GM18520 (cell line): ENCODE measurements around the gene LTO1.

ENCODE experiments used
- ATAC-seq: cut with Tn5 transposase; IDR thresholded peaks from one replicate; pipeline ENCODE4 v1.9.1; 2021; ENCODE audit not compliant: unreplicated experiment

Gene LTO1

DNA sequence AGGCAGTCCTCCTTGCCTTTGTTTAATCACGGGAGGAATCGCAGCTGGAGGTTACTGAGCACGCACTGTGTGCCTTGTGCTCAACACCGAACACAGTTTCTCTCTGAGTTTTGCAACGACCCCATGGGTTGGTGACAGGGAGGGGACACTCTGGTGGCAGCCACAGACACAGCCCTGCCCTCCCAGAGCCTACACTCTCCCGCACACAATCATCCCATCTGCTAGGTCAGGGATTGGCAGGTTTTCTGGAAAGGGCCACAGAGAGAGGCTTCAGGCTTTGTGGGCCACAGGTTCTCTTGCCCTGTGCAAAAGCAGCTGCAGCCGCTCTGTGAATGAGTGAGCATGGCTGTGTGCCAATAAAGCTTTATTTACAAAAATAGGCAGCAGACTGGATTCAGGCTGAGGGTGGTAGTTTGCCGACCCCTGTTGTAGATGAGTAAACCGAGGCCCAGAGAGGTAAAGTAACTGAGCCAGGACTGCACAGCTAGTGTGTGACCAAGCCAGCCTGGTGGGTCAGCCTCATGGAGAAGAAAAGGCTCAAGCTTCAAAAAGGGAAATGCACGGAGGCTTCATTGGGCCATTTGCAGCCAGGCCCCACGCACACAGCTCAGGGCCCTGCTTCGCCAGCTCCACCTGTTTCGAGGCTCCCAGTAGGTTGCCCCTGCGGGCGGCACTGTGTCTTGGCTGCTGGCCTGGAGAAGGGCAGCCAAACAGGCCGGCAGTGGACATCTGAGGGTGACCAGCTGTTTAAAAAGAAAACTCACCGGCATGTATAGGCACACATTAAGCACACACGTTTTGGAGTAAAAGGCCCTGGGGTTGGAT lies 16.3 kb downstream of the LTO1 start:
- no peak for ATAC-seq

DNA sequence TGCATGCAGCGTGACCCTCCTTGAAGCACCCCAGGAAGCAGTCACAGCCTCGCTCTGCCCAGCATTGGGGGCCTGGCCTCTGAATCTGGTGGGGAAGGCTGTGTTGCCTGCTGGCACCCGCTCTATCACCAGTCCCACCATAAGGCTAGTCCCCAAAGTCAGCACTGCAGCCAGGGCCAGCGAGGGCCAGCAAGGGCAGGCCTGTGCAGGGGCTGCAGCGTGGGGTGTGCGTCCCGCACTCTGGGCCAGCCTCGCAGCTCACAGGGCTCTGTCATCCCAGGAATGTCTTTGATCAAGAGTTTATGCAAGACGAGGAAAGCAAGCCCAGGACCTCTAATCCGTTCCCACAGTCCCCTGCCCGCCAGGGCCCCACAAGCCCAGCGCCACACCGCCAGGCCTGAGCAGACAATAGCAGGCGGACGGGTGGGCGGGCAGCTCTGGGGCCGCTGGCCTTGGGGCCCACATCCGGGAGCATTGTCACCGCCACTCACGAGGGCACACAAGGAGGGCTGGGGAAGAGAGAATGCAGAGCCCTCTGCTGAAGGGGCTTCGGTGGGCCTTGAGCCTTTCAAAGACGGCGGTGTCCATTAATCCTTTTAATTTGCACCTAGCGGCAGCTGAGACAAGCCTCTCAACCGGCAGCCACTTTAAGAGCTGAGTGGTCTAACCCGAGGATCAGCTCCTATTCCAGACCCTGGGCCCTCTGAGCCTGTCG lies 17.1 kb downstream of the LTO1 start:
- no peak for ATAC-seq

DNA sequence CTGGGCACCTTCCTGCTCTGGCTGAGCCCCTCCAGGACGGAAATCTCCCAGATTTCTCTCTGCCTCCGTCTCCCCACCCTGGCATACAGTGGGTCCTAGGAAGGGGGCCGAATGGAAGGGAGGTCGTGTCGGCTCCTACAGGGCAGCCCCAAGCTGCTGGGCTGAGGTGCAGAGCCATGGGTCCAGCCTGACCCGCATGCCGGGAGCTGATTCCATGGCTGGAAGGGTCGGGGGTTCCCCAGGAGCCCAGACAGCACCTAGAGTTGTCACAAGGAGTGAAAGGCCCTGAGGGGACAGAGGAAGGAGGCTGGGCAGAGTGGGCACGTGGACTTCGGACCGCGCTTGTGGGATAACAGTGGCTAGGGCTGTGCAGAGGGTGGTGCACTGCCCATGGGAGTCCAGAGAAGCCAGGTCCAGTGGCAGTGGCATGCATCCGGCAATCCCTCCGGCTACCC lies 17.7 kb downstream of the LTO1 start:
- no peak for ATAC-seq

DNA sequence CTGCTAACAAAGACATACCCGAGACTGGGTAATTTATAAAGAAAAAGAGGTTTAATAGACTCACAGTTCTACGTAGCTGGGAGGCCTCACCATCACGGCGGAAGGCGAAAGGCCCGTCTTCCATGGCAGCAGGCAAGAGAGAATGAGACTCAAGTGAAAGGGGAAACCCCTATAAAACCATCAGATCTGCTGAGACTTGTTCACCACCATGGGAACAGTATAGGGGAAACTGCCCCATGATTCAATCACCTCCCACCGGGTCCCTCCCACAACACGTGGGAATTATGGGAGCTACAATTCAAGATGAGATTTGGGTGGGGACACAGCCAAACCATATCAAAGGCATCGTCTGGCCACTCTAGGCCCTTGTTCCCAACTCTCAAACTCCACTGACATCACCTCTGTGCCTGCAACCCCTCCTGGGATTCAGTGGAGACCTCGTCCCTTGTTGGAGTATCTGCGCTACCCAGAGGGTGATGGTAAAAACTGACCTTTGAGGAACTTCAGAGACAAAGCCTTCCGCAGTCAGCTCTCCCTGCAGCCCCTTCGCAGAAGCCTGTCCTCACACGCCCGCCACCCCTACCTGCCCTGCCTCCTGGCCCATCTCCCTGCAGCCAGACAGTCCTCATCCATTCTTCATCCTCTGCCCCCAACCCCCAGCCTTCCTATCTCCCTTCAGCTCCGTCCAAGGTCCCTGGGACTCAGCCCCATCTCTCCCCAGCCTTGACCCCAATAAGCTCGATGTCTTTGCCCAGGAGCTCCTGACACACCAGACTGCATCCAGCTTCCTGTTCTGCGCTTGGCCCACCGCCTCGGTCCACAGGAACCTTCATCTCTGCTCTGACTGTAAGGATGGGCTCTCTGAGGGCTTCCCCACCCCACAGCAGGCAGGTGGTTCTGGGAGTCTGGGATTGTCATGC lies 18.4 kb downstream of the LTO1 start:
- no peak for ATAC-seq

DNA sequence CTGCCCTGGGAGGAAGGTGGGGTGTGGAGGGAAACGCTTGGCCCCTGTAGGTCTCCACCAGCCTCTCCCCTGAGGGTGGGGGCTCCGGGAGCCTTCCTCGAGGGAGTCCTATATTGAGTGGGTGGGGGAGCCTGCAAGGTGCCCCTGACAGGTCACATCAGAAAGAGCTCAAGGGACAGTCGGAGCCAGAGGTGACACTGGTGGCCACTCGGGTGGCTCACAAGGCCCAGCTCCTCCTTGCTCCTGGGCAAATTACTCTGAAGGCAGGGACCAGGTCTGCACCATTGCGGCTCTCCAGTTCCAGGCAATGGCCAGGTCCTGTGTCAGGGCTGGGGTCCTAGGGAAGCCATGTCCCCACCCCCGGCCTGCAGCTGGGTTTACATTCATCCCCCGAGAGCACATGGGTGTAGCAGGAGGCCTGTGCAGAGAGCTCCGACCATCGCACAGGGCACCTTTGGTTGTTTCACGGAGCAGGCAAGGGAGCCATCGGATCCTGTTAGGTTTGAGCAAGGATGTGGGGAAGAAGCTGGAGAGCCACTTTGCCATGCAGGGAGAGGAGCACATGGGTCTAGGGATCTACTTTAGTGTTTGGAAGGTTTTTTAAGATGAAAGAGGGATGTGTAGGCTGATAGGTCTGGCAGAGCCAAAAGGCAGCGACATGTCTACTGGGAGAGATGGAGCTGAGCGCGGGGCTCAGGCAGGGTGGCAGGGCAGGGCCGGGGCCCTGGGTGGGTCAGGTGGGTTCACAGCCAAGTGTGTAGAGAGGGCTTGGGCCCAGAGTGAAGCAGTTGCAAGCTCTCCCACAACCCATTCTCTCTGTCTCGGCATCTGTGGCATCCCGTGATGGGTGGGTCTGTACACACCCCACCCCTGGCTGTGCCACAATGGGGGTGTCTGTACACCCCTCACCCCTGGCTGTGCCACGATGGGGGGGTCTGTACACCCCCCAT lies 19.4 kb downstream of the LTO1 start:
- ATAC-seq: no peak

DNA sequence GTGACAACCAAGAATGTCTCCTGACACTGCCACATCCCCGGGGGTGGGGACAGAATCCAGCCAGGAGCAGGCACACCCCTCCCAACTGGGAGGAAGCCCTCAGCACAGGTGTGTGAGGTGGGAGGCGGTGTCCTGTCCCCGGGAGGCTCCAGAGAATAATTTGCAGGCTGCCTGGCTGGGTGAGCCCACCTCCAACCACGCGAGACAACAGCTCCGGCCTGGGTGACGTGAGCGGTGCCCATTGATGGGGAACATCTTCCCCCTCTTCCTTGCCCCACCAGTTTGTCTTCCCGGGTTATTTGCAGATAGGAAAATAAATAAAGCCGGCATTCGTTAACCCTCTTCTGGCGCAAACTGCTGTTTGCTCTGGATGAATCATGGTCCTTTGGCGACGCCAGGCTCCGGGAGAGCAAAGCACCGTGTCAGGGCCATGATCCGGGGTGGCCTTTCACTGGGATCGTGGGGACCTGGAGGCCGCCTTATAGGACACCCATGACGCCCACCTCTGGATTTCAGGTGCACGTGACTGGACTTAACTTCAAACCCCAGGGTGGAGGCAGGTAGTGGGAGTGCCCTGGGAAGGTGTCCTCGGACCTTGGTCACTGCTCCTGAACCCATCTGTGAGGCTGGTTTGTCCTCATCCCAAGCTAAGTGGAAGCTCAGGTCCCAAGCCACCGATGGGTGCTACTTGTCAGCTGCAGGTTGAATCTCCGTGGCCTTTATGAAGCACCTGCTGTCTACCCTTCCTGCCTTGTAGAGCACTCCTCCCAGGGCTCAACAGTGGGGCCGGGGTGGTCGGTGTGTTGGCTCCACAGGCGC lies 20.3 kb downstream of the LTO1 start:
- ATAC-seq: no peak

DNA sequence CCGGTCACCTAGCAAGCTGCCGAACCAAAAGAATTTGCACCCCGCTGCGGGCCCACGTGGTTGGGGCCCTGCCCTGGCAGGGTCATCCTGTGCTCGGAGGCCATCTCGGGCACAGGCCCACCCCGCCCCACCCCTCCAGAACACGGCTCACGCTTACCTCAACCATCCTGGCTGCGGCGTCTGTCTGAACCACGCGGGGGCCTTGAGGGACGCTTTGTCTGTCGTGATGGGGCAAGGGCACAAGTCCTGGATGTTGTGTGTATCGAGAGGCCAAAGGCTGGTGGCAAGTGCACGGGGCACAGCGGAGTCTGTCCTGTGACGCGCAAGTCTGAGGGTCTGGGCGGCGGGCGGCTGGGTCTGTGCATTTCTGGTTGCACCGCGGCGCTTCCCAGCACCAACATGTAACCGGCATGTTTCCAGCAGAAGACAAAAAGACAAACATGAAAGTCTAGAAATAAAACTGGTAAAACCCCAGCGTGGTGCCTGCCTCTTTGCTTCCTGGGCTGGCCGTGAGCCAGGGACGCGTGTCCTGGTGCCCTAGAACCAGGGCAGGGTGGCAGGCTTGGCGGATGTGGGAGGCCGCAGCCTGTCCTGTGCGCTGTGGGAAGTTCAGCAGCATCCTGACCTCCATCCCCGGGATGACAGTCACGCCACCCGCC lies 21.0 kb downstream of the LTO1 start:
- ATAC-seq: no peak

DNA sequence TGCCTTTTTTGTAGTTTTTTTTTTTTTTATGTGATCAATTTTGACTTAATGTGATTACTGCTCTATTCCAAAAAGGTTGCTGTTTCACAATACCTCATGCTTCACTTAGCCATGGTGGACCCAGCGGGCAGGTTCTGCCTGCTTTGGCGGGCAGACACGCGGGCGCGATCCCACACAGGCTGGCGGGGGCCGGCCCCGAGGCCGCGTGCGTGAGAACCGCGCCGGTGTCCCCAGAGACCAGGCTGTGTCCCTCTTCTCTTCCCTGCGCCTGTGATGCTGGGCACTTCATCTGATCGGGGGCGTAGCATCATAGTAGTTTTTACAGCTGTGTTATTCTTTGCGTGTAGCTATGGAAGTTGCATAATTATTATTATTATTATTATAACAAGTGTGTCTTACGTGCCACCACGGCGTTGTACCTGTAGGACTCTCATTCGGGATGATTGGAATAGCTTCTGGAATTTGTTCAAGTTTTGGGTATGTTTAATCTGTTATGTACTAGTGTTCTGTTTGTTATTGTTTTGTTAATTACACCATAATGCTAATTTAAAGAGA lies 21.7 kb downstream of the LTO1 start:
- ATAC-seq: no peak

DNA sequence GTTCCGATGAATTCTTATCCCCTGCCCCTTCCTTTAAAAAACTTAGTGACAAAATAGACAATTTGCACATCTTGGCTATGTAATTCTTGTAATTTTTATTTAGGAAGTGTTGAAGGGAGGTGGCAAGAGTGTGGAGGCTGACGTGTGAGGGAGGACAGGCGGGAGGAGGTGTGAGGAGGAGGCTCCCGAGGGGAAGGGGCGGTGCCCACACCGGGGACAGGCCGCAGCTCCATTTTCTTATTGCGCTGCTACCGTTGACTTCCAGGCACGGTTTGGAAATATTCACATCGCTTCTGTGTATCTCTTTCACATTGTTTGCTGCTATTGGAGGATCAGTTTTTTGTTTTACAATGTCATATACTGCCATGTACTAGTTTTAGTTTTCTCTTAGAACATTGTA lies 22.2 kb downstream of the LTO1 start:
- ATAC-seq: no peak

DNA sequence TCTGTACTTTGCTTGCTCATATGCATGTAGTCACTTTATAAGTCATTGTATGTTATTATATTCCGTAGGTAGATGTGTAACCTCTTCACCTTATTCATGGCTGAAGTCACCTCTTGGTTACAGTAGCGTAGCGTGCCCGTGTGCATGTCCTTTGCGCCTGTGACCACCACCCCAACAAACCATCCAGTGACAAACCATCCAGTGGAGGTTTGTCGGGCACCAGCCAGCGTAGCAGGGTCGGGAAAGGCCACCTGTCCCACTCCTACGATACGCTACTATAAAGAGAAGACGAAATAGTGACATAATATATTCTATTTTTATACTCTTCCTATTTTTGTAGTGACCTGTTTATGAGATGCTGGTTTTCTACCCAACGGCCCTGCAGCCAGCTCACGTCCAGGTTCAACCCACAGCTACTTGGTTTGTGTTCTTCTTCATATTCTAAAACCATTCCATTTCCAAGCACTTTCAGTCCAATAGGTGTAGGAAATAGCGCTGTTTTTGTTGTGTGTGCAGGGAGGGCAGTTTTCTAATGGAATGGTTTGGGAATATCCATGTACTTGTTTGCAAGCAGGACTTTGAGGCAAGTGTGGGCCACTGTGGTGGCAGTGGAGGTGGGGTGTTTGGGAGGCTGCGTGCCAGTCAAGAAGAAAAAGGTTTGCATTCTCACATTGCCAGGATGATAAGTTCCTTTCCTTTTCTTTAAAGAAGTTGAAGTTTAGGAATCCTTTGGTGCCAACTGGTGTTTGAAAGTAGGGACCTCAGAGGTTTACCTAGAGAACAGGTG lies 23.1 kb downstream of the LTO1 start:
- ATAC-seq: no peak

DNA sequence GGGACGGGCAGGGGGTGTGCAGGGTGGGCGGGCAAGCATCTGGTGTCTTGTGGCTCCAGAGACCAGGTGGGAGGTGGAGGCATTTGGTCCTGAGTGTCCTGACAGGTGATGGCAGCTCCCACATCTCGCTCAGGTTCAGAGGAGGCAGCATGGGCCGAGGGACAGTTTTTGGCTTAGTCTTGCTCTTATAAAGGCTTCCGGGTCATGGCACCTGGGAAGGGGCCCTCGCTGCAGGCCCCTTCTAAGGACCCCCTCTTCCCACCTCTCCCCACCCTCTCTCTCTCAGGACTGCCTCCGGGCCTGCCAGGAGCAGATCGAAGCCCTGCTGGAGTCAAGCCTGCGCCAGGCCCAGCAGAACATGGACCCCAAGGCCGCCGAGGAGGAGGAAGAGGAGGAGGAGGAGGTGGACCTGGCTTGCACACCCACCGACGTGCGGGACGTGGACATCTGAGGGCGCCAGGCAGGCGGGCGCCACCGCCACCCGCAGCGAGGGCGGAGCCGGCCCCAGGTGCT lies 24.3 kb downstream of the LTO1 start:
- no peak for ATAC-seq

DNA sequence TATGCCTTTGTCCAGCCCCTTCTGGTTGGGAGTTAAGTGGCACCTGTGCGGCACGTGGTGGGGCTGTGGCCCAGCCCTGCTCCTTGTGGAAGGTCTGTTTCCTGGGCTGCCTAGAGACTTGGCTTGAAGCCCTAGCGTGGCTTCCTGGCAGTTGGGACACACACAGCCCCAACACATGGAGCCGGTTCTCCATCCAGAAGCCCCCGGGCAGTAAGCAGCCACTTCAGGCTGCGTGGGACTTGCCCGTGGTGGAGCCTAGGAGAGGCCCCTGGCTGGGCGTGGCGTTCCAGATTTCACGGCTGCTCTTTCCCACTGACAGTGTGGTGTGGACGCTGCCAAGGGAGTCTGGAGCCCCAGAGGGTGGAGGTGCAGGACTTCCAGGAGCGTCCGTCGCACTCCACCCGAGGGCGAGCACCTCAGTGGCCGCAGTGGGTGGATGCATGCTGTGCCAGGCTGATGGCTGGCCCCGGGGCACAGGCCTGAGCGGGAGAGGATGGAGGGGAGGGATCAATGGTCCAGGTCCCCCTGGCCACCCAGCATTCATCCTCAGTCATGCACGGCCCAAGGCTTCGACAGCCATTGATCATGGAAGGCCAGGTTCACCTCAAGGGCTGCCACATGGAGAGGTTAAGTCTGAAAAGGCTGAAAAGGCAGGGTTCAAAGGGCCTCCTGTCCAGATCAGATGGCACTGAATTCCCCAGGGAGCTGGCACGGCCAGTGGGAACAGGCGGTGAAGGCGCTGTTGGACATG lies 24.9 kb downstream of the LTO1 start:
- ATAC-seq: no peak

DNA sequence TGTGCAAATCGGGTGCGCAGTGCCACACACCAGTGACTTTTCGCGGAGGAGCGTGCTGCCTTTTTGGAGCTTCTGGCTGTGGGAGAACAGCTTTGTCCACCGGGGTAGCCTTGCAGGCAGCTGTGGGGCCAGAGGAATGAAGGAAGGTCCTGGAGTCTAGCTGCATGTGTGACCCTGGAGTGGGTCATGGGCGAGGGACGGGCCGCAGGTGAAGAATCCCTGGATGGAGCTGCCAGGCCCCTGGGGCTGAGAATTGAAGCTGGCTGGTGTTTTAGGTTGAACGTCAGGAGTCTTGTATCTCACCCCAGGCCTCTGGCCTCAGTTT lies 25.6 kb downstream of the LTO1 start:
- no peak for ATAC-seq

DNA sequence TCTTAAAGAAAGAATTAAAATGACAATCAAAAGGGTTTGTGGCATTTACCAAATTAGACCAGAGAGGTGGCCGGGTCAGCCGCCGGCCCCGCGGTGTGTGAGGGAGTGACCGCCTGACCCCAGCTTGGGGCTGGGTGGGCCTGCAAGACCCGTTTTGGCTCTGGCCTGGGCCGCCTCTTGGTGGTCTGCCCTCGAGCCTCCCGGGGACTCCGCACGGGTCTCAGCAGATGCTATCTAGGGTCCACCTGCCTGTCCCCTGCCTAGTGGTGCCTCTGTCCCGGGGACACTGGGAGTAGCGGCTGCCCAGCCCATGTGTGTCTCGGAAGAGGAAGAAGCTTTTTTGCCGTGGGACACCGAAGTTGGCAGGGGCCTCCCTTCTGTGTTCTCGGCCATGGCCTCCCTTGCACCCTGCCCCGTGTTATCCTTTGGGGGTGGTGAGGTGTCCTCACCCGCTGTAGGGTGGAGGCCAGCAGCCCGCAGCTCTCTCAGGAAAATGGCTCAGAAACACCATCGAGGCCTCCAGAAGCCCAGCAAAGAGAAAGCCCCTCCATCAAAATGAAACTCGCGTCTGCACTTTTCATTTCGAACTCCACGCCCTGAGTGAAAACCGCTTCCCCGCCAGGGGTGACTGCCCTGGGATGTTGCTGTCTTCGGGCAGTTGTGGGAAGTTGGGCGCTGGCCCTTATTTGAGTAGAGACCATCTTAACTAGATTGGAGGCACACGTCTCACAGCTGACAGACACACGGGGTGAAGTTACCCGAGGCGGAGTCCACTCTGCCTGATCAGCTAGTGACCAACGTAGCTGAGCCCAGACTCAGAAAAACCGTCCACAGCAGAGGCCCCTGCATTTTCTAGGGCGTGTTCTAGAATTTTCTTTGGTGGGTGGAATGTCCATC lies 26.2 kb downstream of the LTO1 start:
- no peak for ATAC-seq

DNA sequence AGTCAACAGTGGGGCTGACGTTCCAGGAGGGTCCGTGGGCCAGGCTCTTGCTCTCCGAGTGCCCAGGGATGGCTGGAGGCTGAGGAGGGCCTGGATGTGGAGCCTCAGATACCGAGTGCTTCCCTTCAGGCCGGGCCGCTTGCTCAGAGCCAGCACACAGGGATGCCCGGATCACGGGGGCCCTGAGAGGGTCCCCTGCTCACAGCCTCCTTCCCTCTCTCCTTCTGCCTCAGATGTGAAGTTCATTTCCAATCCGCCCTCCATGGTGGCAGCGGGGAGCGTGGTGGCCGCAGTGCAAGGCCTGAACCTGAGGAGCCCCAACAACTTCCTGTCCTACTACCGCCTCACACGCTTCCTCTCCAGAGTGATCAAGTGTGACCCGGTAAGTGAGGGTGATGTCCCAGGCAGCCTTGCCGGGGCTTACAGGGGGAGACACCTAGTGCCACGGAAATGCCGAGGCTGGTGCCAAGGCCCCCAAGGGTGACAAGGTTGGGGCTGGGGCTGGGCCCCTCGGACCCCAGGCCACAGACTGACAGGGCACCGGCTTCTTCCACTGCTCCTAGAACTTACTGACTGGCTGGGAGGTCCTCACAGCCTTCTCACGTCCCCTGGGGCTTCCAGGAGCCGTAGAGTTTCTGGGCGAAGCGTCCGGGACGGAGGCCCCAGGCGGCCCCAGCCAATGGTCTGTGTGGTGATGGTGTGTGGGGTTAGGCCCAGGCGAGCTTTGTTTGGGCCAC lies 27.2 kb downstream of the LTO1 start:
- no peak for ATAC-seq
